Smooth muscle cell (in vitro differentiated cells): Measurements from ENCODE around the gene PLEKHF1. TPM values are rescaled to one million over a fixed set of nuclear protein-coding genes. Genes with fewer than 3 reads are reported as not detected.

Experiments used
- DNase-seq: peaks from one replicate; lab custom pipeline; 2025; ENCODE audit not compliant: unreplicated experiment; lab: John Stamatoyannopoulos, UW
- H2AFZ ChIP-seq: fragments of 200-600 bp; sonication (generic); 2 replicates; pipeline ENCODE4 v1.6.0; 2016; ENCODE audit warnings: antibody characterized with exemption, low read depth, mild to moderate bottlenecking
- H3F3A ChIP-seq: fragments of 200-600 bp; sonication (generic); 2 replicates; pipeline ENCODE4 v1.6.0; 2017; ENCODE audit warnings: antibody characterized with exemption, low read depth
- H3K27ac ChIP-seq: fragments of 200-600 bp; sonication (generic); 2 replicates; pipeline ENCODE4 v1.5.1; 2016; ENCODE audit warnings: low read depth, mild to moderate bottlenecking
- H3K27me3 ChIP-seq: fragments of 200-600 bp; sonication (generic); 2 replicates; pipeline ENCODE4 v1.6.1; 2016; ENCODE audit warnings: low read depth, mild to moderate bottlenecking
- H3K36me3 ChIP-seq: fragments of 200-600 bp; sonication (generic); 2 replicates; pipeline ENCODE4 v1.5.1; 2016; ENCODE audit warnings: low read depth
- H3K4me1 ChIP-seq: fragments of 200-600 bp; sonication (generic); 2 replicates; pipeline ENCODE4 v1.5.1; 2016; ENCODE audit warnings: low read depth
- H3K4me2 ChIP-seq: fragments of 200-600 bp; sonication (generic); 2 replicates; pipeline ENCODE4 v1.6.0; 2016; ENCODE audit warnings: mild to moderate bottlenecking
- H3K4me3 ChIP-seq: fragments of 200-600 bp; sonication (generic); 2 replicates; pipeline ENCODE4 v1.5.1; 2016; ENCODE audit warnings: mild to moderate bottlenecking
- H3K79me2 ChIP-seq: fragments of 200-600 bp; sonication (generic); 2 replicates; pipeline ENCODE4 v1.6.0; 2016; ENCODE audit warnings: low read depth, mild to moderate bottlenecking
- H3K9ac ChIP-seq: fragments of 200-600 bp; sonication (generic); 2 replicates; pipeline ENCODE4 v1.6.0; 2016; ENCODE audit warnings: low read depth
- H3K9me3 ChIP-seq: fragments of 200-600 bp; sonication (generic); replicated peaks from 2 replicates; pipeline ENCODE4 v1.5.1; 2016; ENCODE audit warnings: low read depth
- H4K20me1 ChIP-seq: fragments of 200-600 bp; sonication (generic); 2 replicates; pipeline ENCODE4 v1.6.0; 2016; ENCODE audit warnings: low read depth
- CTCF ChIP-seq: fragments of 200-600 bp; sonication (generic); IDR thresholded peaks from 2 replicates; pipeline ENCODE4 v1.5.1; 2017; ENCODE audit warnings: borderline replicate concordance, mild to moderate bottlenecking, antibody characterized with exemption; ENCODE audit not compliant: insufficient read depth, poor library complexity, severe bottlenecking
- WGBS: methylation state at CpG from one replicate; pipeline ENCODE4 v1.1.7; 2016; ENCODE audit warnings: low lambda C conversion rate; 5-methylcytosine and 5-hydroxymethylcytosine counted together
- polyA plus RNA-seq: library from polyadenylated mRNA; unstranded; fragments of >200 nt; fragmentation: Nextera tagmentation; extraction: Ambion mirVana; gene quantifications from 2 replicates; pipeline ENCODE4 v1.2.1, GENCODE V29; 2016
- total RNA-seq: library from RNA; depleted of rRNA; stranded (reverse); fragments of >200 nt; gene quantifications from 2 replicates; pipeline ENCODE4 v1.2.3, GENCODE V29; 2014

PLEKHF1 gene
- total and polyA plus RNA-seq, 2 experiments from 2014 or later = 2.2 to 4.0 TPM

GRCh38 chr19:29631450-29631849, 33.8 kb upstream of the PLEKHF1 start:
- Histone ChIP-seq H3K4me3 (no peak overlapping the region), H3K27me3 (no peaks in the 10 kb centered on the region), H3K27ac (no peak overlapping the region), H2AFZ (no peak overlapping the region), H3K4me1 (no peaks in the 10 kb centered on the region), H3K9ac (no peak overlapping the region), H3K9me3 (no peaks in the 10 kb centered on the region), H3K36me3 (no peaks in the 10 kb centered on the region), H4K20me1 (no peaks in the 10 kb centered on the region), H3K4me2 (no peak overlapping the region), H3F3A (no peaks in the 10 kb centered on the region), H3K79me2 (no peaks in the 10 kb centered on the region)
- no peak for TF ChIP-seq CTCF
- 93% methylated on average over 3 of the region's 3 CpGs for WGBS
- no peak for DNase-seq

GRCh38 chr19:29634002-29634401, 31.3 kb upstream of the PLEKHF1 start:
- Histone ChIP-seq H2AFZ (no peak overlapping the region), H3K27ac (no peak overlapping the region), H3K36me3 (no peaks in the 10 kb centered on the region), H3F3A (no peaks in the 10 kb centered on the region), H3K9ac (no peak overlapping the region), H3K4me3 (no peak overlapping the region), H3K4me1 (no peaks in the 10 kb centered on the region), H3K27me3 (no peaks in the 10 kb centered on the region), H4K20me1 (no peaks in the 10 kb centered on the region), H3K79me2 (no peaks in the 10 kb centered on the region), H3K9me3 (no peaks in the 10 kb centered on the region), H3K4me2 (no peak overlapping the region)
- no peak for TF ChIP-seq CTCF
- DNase-seq = no peak
- 89% methylated on average over 2 of the region's 2 CpGs for WGBS

GRCh38 chr19:29634423-29635130, 30.7 kb upstream of the PLEKHF1 start:
- no peak for DNase-seq
- WGBS = 84% methylated on average over 6 of the region's 6 CpGs
- Histone ChIP-seq H3K79me2 (no peaks in the 10 kb centered on the region), H3K9ac (no peak overlapping the region), H3F3A (no peaks in the 10 kb centered on the region), H3K9me3 (no peaks in the 10 kb centered on the region), H4K20me1 (no peaks in the 10 kb centered on the region), H2AFZ (no peak overlapping the region), H3K36me3 (no peaks in the 10 kb centered on the region), H3K27ac (no peak overlapping the region), H3K4me1 (no peaks in the 10 kb centered on the region), H3K27me3 (no peaks in the 10 kb centered on the region), H3K4me2 (no peak overlapping the region), H3K4me3 (no peak overlapping the region)
- no peak for TF ChIP-seq CTCF

GRCh38 chr19:29635963-29636362, 29.3 kb upstream of the PLEKHF1 start:
- WGBS = 92% methylated on average over 6 of the region's 6 CpGs
- Histone ChIP-seq H4K20me1 (no peaks in the 10 kb centered on the region), H3K4me2 (no peak overlapping the region), H3K36me3 (no peaks in the 10 kb centered on the region), H3K4me1 (no peaks in the 10 kb centered on the region), H3K4me3 (no peak overlapping the region), H3K79me2 (no peaks in the 10 kb centered on the region), H3F3A (no peaks in the 10 kb centered on the region), H3K9ac (no peak overlapping the region), H3K9me3 (no peaks in the 10 kb centered on the region), H3K27ac (no peak overlapping the region), H2AFZ (no peak overlapping the region), H3K27me3 (no peaks in the 10 kb centered on the region)
- DNase-seq = no peak
- no peak for TF ChIP-seq CTCF
